HEK293 (cell line): ENCODE results near the gene TRAPPC12.
A peak's percentile ranks its signal among the peaks of the same experiment; 100 is the strongest.

Experiments used
- CTCF ChIA-PET: fragments of 350-600 bp; formaldehyde crosslinking; extraction: SDS; loops from one replicate; lab custom pipeline; 2021; ENCODE audit warnings: antibody characterized with exemption; lab: Yijun Ruan, JAX
- POLR2A ChIA-PET: fragments of 300-600 bp; formaldehyde crosslinking; extraction: SDS; loops from one replicate; lab custom pipeline; 2020; ENCODE audit warnings: antibody characterized with exemption, inconsistent platforms; lab: Yijun Ruan, JAX
- H3K27ac ChIP-seq: fragments of 200-500 bp; sonication (Bioruptor generic); 2 replicates; pipeline ENCODE4 v1.5.1; 2014; ENCODE audit warnings: low read depth, low read length, control low read depth, inconsistent platforms; ENCODE audit errors: extremely low read depth
- H3K36me3 ChIP-seq, 2 experiments: fragments of 200-500 bp in 1 of 2; sonication (Bioruptor generic) in 1 of 2; 1 replicate in 1 of 2; 2 replicates in 1 of 2; pipeline ENCODE4 v1.5.1; 2014 to 2017; ENCODE audit warnings: inconsistent platforms in 2 of 2, low read length in 2 of 2; ENCODE audit not compliant: control insufficient read depth in 2 of 2, insufficient read depth in 1 of 2
- H3K4me1 ChIP-seq: fragments of 200-500 bp; sonication (Bioruptor generic); 2 replicates; pipeline ENCODE4 v1.5.1; 2014; ENCODE audit warnings: mild to moderate bottlenecking, low read length, inconsistent platforms; ENCODE audit not compliant: control insufficient read depth, insufficient read depth
- H3K4me3 ChIP-seq: 2 replicates; pipeline ENCODE4 v1.5.1; 2011; ENCODE audit warnings: low read depth, mild to moderate bottlenecking, control low read depth, low read length, moderate library complexity
- H3K9me3 ChIP-seq: fragments of 200-500 bp; sonication (Bioruptor generic); 2 replicates; pipeline ENCODE4 v1.5.1; 2014; ENCODE audit warnings: low read depth, low read length, inconsistent platforms; ENCODE audit not compliant: control insufficient read depth, insufficient read depth
- AEBP2 ChIP-seq: fragments of 450-650 bp; formaldehyde crosslinking; IDR thresholded peaks from 2 replicates; pipeline ENCODE4 v1.5.1; 2016; ENCODE audit warnings: missing biosample characterization, missing genetic modification characterization, borderline replicate concordance
- TCF7L2 ChIP-seq: IDR thresholded peaks from 2 replicates; pipeline ENCODE4 v1.6.1; 2011; ENCODE audit warnings: low read depth, mild to moderate bottlenecking, inconsistent platforms, low read length, moderate library complexity, borderline replicate concordance
- ZBTB17 ChIP-seq: fragments of 450-650 bp; formaldehyde crosslinking; IDR thresholded peaks from 2 replicates; pipeline ENCODE4 v1.5.1; 2016; ENCODE audit warnings: missing biosample characterization, missing genetic modification characterization
- ZNF138 ChIP-seq: fragments of 450-650 bp; formaldehyde crosslinking; IDR thresholded peaks from 2 replicates; pipeline ENCODE4 v1.5.1; 2016; ENCODE audit warnings: missing biosample characterization, missing genetic modification characterization, borderline replicate concordance
- ZNF19 ChIP-seq: fragments of 450-650 bp; formaldehyde crosslinking; IDR thresholded peaks from 2 replicates; pipeline ENCODE4; 2016; ENCODE audit warnings: missing biosample characterization, missing genetic modification characterization, low read depth
- ZNF202 ChIP-seq: fragments of 450-650 bp; formaldehyde crosslinking; IDR thresholded peaks from 2 replicates; pipeline ENCODE4 v1.5.1; 2016; ENCODE audit warnings: missing biosample characterization, missing genetic modification characterization, borderline replicate concordance
- ZNF221 ChIP-seq: fragments of 450-650 bp; formaldehyde crosslinking; IDR thresholded peaks from 2 replicates; pipeline ENCODE4 v1.5.1; 2017; ENCODE audit warnings: missing biosample characterization, missing genetic modification characterization, borderline replicate concordance
- ZNF292 ChIP-seq: fragments of 450-650 bp; formaldehyde crosslinking; IDR thresholded peaks from 2 replicates; pipeline ENCODE4 v1.5.1; 2016; ENCODE audit warnings: low read depth, missing biosample characterization, missing genetic modification characterization, borderline replicate concordance
- ZNF324 ChIP-seq: fragments of 450-650 bp; formaldehyde crosslinking; IDR thresholded peaks from 2 replicates; pipeline ENCODE4 v1.5.1; 2016; ENCODE audit warnings: missing biosample characterization, missing genetic modification characterization
- ZNF449 ChIP-seq: fragments of 450-650 bp; formaldehyde crosslinking; IDR thresholded peaks from 2 replicates; pipeline ENCODE4 v1.5.1; 2017; ENCODE audit warnings: missing biosample characterization, mild to moderate bottlenecking, missing genetic modification characterization, moderate library complexity
- ZNF473 ChIP-seq: fragments of 450-650 bp; formaldehyde crosslinking; IDR thresholded peaks from 2 replicates; pipeline ENCODE4 v1.5.1; 2017; ENCODE audit warnings: missing biosample characterization, missing genetic modification characterization
- ZNF514 ChIP-seq: fragments of 450-650 bp; formaldehyde crosslinking; IDR thresholded peaks from 2 replicates; pipeline ENCODE4 v1.5.1; 2016; ENCODE audit warnings: missing biosample characterization, missing genetic modification characterization
- ZNF639 ChIP-seq: fragments of 450-650 bp; formaldehyde crosslinking; IDR thresholded peaks from 2 replicates; pipeline ENCODE4 v1.5.1; 2016; ENCODE audit warnings: missing biosample characterization, missing genetic modification characterization
- ZNF768 ChIP-seq: fragments of 450-650 bp; formaldehyde crosslinking; IDR thresholded peaks from 2 replicates; pipeline ENCODE4 v1.5.1; 2018; ENCODE audit warnings: missing biosample characterization, mild to moderate bottlenecking, missing genetic modification characterization
- TF ChIP-seq, protein P1 (sequence below): fragments of 450-650 bp; formaldehyde crosslinking; IDR thresholded peaks from 2 replicates; pipeline ENCODE4 v1.5.1; 2016; ENCODE audit warnings: missing biosample characterization, missing genetic modification characterization
- TF ChIP-seq, protein P2 (sequence below): fragments of 450-650 bp; formaldehyde crosslinking; IDR thresholded peaks from 2 replicates; pipeline ENCODE4 v1.5.1; 2016; ENCODE audit warnings: missing biosample characterization, missing genetic modification characterization
- TF ChIP-seq, protein P3 (sequence below): fragments of 450-650 bp; formaldehyde crosslinking; IDR thresholded peaks from 2 replicates; pipeline ENCODE4 v1.5.1; 2016; ENCODE audit warnings: missing biosample characterization, missing genetic modification characterization

TRAPPC12 gene

DNA sequence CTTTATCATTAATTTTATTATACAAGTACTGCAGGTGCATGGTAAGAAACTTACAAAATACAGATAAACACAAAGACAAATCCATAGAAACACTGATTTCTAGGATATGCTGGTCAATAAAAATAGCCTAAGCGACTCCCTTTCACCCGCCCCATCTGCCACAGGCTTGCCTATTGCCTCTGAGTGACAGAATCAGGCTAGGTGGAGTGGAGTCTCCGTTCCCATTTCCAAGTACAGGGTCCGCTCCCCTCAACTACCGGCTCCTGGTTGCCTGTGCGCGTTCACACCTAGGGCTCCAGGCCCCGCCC, 201 bp upstream of the TRAPPC12 start:
- no peak for TF ChIP-seq ZNF292 (tag by site-specific recombination)
- TF ChIP-seq, protein P1, sequence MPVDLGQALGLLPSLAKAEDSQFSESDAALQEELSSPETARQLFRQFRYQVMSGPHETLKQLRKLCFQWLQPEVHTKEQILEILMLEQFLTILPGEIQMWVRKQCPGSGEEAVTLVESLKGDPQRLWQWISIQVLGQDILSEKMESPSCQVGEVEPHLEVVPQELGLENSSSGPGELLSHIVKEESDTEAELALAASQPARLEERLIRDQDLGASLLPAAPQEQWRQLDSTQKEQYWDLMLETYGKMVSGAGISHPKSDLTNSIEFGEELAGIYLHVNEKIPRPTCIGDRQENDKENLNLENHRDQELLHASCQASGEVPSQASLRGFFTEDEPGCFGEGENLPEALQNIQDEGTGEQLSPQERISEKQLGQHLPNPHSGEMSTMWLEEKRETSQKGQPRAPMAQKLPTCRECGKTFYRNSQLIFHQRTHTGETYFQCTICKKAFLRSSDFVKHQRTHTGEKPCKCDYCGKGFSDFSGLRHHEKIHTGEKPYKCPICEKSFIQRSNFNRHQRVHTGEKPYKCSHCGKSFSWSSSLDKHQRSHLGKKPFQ (tag by site-specific recombination), result peak; percentile 98
- Histone ChIP-seq H3K4me3 (peak overlapping the region; percentile 93), H3K4me1 (peaks cover 10% of the 10 kb centered on the region), H3K9me3 (no peaks in the 10 kb centered on the region), H3K36me3 (peaks cover 18 to 21% of the 10 kb centered on the region in 2 experiments; a peak in 2 of 3 replicates), H3K27ac (peak overlapping the region; percentile 50)
- ChIA-PET CTCF (interaction anchor here (0.5 to 1.1 kb wide), 3 partner anchors 14 to 723 kb away, joined by 3 to 4 read pairs (median 3); no protein-coding TSS in a partner anchor), POLR2A (interaction anchor here (1.0 to 1.6 kb wide), 4 partner anchors 13 to 179 kb away, joined by 3 to 4 read pairs (median 4); no protein-coding TSS in a partner anchor)

DNA sequence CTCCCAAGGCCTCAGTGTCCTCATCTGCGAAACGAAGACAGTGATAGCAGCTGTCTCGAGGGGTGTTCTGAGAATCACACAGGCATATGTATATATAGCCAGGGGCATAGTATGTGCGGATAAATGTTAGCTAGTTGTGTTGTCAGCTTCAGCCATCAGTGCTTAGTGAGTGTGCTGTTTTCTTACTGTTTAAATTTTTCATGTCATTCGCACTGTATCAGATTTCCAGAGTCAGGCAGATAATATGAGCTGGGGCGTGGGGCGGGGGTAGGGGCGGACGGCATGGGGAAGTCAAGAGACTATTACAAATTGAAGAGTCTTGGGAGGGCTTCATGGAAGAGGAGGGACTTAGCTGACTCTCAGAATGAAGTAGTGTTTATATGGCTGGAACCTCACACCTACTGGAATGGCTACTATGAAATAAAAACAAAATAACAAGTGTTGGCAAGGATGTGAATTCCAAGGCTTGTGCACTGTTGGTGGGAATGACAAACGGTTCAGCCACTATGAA, 7.0 kb downstream of the TRAPPC12 start:
- ChIA-PET CTCF (interaction anchor here (1.3 kb wide), 1 partner anchor 264 kb away, joined by 3 read pairs; no protein-coding TSS in a partner anchor), POLR2A (no interaction called here)
- TF ChIP-seq ZNF768 (tag by site-specific recombination) (no peak), TCF7L2 (no peak), ZBTB17 (tag by site-specific recombination) (no peak), ZNF514 (tag by site-specific recombination) (no peak), ZNF138 (tag by site-specific recombination) (no peak), ZNF221 (no peak), AEBP2 (tag by site-specific recombination) (no peak)
- no peaks in the 10 kb centered on the region for H3K9me3 ChIP-seq
- H3K36me3 ChIP-seq, result peaks cover 32 to 45% of the 10 kb centered on the region in 2 experiments
- H3K4me1 ChIP-seq, result peaks cover 4% of the 10 kb centered on the region; the same call in 1 of the 2 replicates
- H3K4me3 ChIP-seq, result no peak overlapping the region
- H3K27ac ChIP-seq, result no peak overlapping the region

- H3K4me3 ChIP-seq, result no peak overlapping the region
These were observed 7.5 kb downstream of the TRAPPC12 start for GRCh38 chr2:3387011-3387410.

DNA sequence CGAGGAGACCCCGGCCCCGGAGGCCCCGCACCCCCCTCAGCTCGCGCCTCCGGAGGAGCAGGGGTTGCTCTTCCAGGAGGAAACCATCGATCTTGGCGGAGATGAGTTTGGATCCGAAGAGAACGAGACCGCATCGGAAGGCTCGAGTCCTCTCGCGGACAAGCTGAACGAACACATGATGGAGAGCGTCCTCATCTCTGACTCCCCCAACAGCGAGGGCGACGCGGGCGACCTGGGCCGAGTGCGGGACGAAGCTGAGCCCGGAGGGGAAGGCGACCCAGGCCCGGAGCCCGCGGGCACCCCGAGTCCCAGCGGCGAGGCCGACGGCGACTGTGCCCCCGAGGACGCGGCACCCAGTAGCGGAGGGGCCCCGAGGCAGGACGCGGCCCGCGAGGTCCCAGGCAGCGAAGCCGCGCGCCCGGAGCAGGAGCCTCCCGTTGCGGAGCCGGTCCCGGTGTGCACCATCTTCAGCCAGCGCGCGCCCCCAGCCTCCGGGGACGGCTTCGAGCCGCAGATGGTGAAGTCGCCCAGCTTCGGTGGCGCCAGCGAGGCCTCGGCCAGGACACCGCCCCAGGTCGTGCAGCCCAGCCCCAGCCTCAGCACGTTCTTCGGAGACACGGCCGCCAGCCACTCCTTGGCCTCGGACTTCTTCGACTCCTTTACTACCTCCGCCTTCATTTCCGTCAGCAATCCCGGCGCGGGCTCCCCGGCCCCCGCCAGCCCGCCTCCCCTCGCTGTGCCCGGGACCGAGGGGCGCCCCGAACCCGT, 8.3 kb downstream of the TRAPPC12 start:
- Histone ChIP-seq H3K9me3 (no peaks in the 10 kb centered on the region), H3K4me1 (peaks cover 4% of the 10 kb centered on the region; the same call in 1 of the 2 replicates), H3K4me3 (no peak overlapping the region), H3K36me3 (peaks cover 25 to 50% of the 10 kb centered on the region in 2 experiments), H3K27ac (no peak overlapping the region)
- ChIA-PET POLR2A (no interaction called here), CTCF (no interaction called here)
- no peak for TF ChIP-seq ZNF639
- no peak for TF ChIP-seq ZNF19 (tag by site-specific recombination)
- TF ChIP-seq ZNF449 (tag by site-specific recombination), result no peak
- no peak for TF ChIP-seq ZNF292 (tag by site-specific recombination)
- TF ChIP-seq, protein P2, sequence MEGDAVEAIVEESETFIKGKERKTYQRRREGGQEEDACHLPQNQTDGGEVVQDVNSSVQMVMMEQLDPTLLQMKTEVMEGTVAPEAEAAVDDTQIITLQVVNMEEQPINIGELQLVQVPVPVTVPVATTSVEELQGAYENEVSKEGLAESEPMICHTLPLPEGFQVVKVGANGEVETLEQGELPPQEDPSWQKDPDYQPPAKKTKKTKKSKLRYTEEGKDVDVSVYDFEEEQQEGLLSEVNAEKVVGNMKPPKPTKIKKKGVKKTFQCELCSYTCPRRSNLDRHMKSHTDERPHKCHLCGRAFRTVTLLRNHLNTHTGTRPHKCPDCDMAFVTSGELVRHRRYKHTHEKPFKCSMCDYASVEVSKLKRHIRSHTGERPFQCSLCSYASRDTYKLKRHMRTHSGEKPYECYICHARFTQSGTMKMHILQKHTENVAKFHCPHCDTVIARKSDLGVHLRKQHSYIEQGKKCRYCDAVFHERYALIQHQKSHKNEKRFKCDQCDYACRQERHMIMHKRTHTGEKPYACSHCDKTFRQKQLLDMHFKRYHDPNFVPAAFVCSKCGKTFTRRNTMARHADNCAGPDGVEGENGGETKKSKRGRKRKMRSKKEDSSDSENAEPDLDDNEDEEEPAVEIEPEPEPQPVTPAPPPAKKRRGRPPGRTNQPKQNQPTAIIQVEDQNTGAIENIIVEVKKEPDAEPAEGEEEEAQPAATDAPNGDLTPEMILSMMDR (tag by site-specific recombination), result no peak
- no peak for TF ChIP-seq ZNF324

More at GRCh38 chr2:3387011-3387410, 7.5 kb downstream of the TRAPPC12 start:
- H3K9me3 ChIP-seq, result no peaks in the 10 kb centered on the region
- POLR2A ChIA-PET, result no interaction called here
- H3K27ac ChIP-seq, result no peak overlapping the region
- no peak for TF ChIP-seq ZNF202 (tag by site-specific recombination)
- no peak for TF ChIP-seq ZNF473 (tag by site-specific recombination)
- TF ChIP-seq, protein P3, sequence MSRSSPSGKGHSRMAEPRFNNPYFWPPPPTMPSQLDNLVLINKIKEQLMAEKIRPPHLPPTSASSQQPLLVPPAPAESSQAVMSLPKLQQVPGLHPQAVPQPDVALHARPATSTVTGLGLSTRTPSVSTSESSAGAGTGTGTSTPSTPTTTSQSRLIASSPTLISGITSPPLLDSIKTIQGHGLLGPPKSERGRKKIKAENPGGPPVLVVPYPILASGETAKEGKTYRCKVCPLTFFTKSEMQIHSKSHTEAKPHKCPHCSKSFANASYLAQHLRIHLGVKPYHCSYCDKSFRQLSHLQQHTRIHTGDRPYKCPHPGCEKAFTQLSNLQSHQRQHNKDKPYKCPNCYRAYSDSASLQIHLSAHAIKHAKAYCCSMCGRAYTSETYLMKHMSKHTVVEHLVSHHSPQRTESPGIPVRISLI (tag by site-specific recombination), result no peak
- TF ChIP-seq, all 188 proteins: peak for 0
- Histone ChIP-seq H3K4me1 (peaks cover 4% of the 10 kb centered on the region; the same call in 1 of the 2 replicates), H3K36me3 (peaks cover 27 to 48% of the 10 kb centered on the region in 2 experiments)
- CTCF ChIA-PET, result interaction anchor here (1.3 kb wide), 1 partner anchor 264 kb away, joined by 3 read pairs; no protein-coding TSS in a partner anchor
